Colonic mucosa (tissue), 4 donors: ENCODE measurements around the gene MAS1L. TPM values are rescaled to one million over a fixed set of nuclear protein-coding genes. Genes with fewer than 3 reads are reported as not detected.

Source experiments
- DNase-seq: peaks from one replicate; pipeline ENCODE4 v3.0.0-alpha.2; 2020
- H3K27ac ChIP-seq: fragments of 200-600 bp; one replicate; pipeline ENCODE4 v1.8.0; 2021
- H3K27me3 ChIP-seq: fragments of 200-600 bp; one replicate; pipeline ENCODE4 v1.8.0; 2021
- H3K36me3 ChIP-seq: fragments of 200-600 bp; one replicate; pipeline ENCODE4 v1.8.0; 2021
- H3K4me1 ChIP-seq: fragments of 200-600 bp; one replicate; pipeline ENCODE4 v1.8.0; 2021; ENCODE audit warnings: mild to moderate bottlenecking
- H3K4me3 ChIP-seq: fragments of 200-600 bp; one replicate; pipeline ENCODE4 v1.8.0; 2021
- H3K9ac ChIP-seq, 2 donors: one replicate each; pipeline ENCODE4 v1.7.0; 2013; ENCODE audit warnings: control low read depth in 2 of 2, low read depth in 2 of 2, low read length in 2 of 2
- H3K9me3 ChIP-seq: fragments of 200-600 bp; one replicate; pipeline ENCODE4 v1.8.0; 2021
- CTCF ChIP-seq: fragments of 200-600 bp; IDR thresholded peaks from one replicate; pipeline ENCODE4 v1.8.0; 2022; ENCODE audit warnings: antibody characterized with exemption, mild to moderate bottlenecking
- intact Hi-C: fragments of 100-400 bp; cut with DNase I; formaldehyde crosslinking; loops from one replicate; pipeline ENCODE4 v1.14.1; 2022
- total RNA-seq, 2 donors: library from RNA; stranded (reverse); fragmentation: NEBNext Ultra II Directional in 1 of 2; extraction: Animal tissue kit (Norgen Biotek cat#: 25700) in 1 of 2; gene quantifications; one replicate each; pipeline ENCODE4 v1.2.1, GENCODE V29; 2021
- donor health status: healthy.
- donor health status: DM: no; HTN: no; CAD: no.
- donor health status: DM: no; HTN: no; CAD: no.

The MAS1L gene
- total RNA-seq, 2 donors from 2014 or later: 0.54 TPM; not detected in 1

GRCh38 chr6:29505808-29506207 lies 18.1 kb upstream of the MAS1L start:
- TF ChIP-seq CTCF: no peak
- Histone ChIP-seq H3K27ac (no peak overlapping the region), H3K27me3 (no peaks in the 10 kb centered on the region), H3K9ac (no peak overlapping the region), H3K4me3 (no peak overlapping the region), H3K4me1 (no peaks in the 10 kb centered on the region), H3K9me3 (no peaks in the 10 kb centered on the region), H3K36me3 (no peaks in the 10 kb centered on the region)
- intact Hi-C loops: no loop called here
- DNase-seq: no peak

- DNase-seq: no peak
- H3K9me3 ChIP-seq: no peaks in the 10 kb centered on the region
- no peaks in the 10 kb centered on the region for H3K27me3 ChIP-seq
- intact Hi-C loops: no loop called here
- no peaks in the 10 kb centered on the region for H3K36me3 ChIP-seq
- no peak for TF ChIP-seq CTCF
- H3K27ac ChIP-seq: no peak overlapping the region
- H3K9ac ChIP-seq: no peak overlapping the region
- no peaks in the 10 kb centered on the region for H3K4me1 ChIP-seq
- H3K4me3 ChIP-seq: no peak overlapping the region
These were observed 17.2 kb upstream of the MAS1L start for GRCh38 chr6:29504961-29505360.

GRCh38 chr6:29502597-29502996 lies 14.8 kb upstream of the MAS1L start:
- H3K27me3 ChIP-seq: no peaks in the 10 kb centered on the region
- H3K27ac ChIP-seq: no peak overlapping the region
- H3K9ac ChIP-seq: no peak overlapping the region
- DNase-seq: no peak
- no peak overlapping the region for H3K4me3 ChIP-seq
- no peaks in the 10 kb centered on the region for H3K4me1 ChIP-seq
- intact Hi-C loops: no loop called here
- TF ChIP-seq CTCF: no peak
- H3K36me3 ChIP-seq: no peaks in the 10 kb centered on the region
- H3K9me3 ChIP-seq: no peaks in the 10 kb centered on the region

- Histone ChIP-seq H3K4me1 (no peaks in the 10 kb centered on the region), H3K27me3 (no peaks in the 10 kb centered on the region)
- intact Hi-C loops: no loop called here
These were observed 14.4 kb upstream of the MAS1L start for GRCh38 chr6:29502181-29502580.

GRCh38 chr6:29501106-29501505 lies 13.3 kb upstream of the MAS1L start:
- H3K9me3 ChIP-seq: no peaks in the 10 kb centered on the region
- no peak for TF ChIP-seq CTCF
- no peak overlapping the region for H3K4me3 ChIP-seq
- no peak overlapping the region for H3K27ac ChIP-seq
- no peaks in the 10 kb centered on the region for H3K27me3 ChIP-seq
- peak; percentile 9 for DNase-seq
- H3K9ac ChIP-seq: no peak overlapping the region
- H3K4me1 ChIP-seq: no peaks in the 10 kb centered on the region
- intact Hi-C loops: no loop called here
- no peaks in the 10 kb centered on the region for H3K36me3 ChIP-seq

More at GRCh38 chr6:29502181-29502580, 14.4 kb upstream of the MAS1L start:
- no peak for TF ChIP-seq CTCF
- Histone ChIP-seq H3K9me3 (no peaks in the 10 kb centered on the region), H3K27ac (no peak overlapping the region), H3K9ac (no peak overlapping the region), H3K4me3 (no peak overlapping the region), H3K36me3 (no peaks in the 10 kb centered on the region)
- no peak for DNase-seq

GRCh38 chr6:29500594-29500993 lies 12.8 kb upstream of the MAS1L start:
- no peak overlapping the region for H3K4me3 ChIP-seq
- no peaks in the 10 kb centered on the region for H3K9me3 ChIP-seq
- H3K27me3 ChIP-seq: no peaks in the 10 kb centered on the region
- H3K27ac ChIP-seq: no peak overlapping the region
- peak; percentile 9 for DNase-seq
- H3K36me3 ChIP-seq: no peaks in the 10 kb centered on the region
- no peak overlapping the region for H3K9ac ChIP-seq
- H3K4me1 ChIP-seq: no peaks in the 10 kb centered on the region
- TF ChIP-seq CTCF: no peak
- intact Hi-C loops: no loop called here
